DOHH2 (cell line): ENCODE measurements around the gene CHST3.

ENCODE experiments used
- EZH2phosphoT487 ChIP-seq: fragments of 200-600 bp; sonication (generic); IDR thresholded peaks from 2 replicates; pipeline ENCODE4 v1.6.1; 2017; ENCODE audit warnings: borderline replicate concordance, mild to moderate bottlenecking, antibody characterized with exemption, low read length, moderate library complexity, mixed read lengths
- TF ChIP-seq, protein P1 (sequence below): fragments of 200-600 bp; sonication (generic); IDR thresholded peaks from one replicate; pipeline ENCODE4 v1.5.1; 2014; ENCODE audit warnings: antibody characterized with exemption, mild to moderate bottlenecking, low read depth, low read length; ENCODE audit not compliant: poor library complexity, severe bottlenecking

DNA sequence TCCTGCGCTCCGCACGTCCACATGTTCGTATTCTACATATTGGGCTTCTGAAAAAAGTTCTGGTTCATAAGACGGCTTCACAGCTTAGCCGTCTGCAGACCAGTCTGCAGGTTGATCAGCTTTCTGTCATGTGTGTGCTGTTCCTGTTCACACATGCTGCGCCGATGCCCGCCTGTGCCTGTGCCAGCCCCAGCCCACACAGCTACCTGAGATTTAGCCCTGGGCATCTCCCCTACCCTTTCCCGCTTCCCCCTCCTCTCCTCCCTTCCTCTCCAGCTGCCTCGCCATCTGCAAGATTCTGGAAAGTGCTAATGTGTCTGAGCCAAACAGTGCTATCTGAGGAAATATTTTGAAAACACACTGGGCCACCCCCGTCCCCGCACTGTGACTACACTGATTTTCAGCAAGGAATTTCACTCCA is 7.1 kb downstream of the CHST3 start:
- no peak for TF ChIP-seq EZH2phosphoT487
- TF ChIP-seq, protein P1, sequence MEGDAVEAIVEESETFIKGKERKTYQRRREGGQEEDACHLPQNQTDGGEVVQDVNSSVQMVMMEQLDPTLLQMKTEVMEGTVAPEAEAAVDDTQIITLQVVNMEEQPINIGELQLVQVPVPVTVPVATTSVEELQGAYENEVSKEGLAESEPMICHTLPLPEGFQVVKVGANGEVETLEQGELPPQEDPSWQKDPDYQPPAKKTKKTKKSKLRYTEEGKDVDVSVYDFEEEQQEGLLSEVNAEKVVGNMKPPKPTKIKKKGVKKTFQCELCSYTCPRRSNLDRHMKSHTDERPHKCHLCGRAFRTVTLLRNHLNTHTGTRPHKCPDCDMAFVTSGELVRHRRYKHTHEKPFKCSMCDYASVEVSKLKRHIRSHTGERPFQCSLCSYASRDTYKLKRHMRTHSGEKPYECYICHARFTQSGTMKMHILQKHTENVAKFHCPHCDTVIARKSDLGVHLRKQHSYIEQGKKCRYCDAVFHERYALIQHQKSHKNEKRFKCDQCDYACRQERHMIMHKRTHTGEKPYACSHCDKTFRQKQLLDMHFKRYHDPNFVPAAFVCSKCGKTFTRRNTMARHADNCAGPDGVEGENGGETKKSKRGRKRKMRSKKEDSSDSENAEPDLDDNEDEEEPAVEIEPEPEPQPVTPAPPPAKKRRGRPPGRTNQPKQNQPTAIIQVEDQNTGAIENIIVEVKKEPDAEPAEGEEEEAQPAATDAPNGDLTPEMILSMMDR: no peak
